AG20443 (cell line): Measurements from ENCODE around the gene ANP32A.

Experiments
- DNase-seq: peaks from one replicate; pipeline ENCODE4 v3.0.0; 2012; ENCODE audit warnings: low spot score, mixed read lengths

ANP32A gene

GRCh38 chr15:68743256-68743655, 77.4 kb downstream of the ANP32A start:
- no peak for DNase-seq

GRCh38 chr15:68739390-68740080, 81.2 kb downstream of the ANP32A start:
- DNase-seq: no peak

- DNase-seq: no peak
Measured at GRCh38 chr15:68735610-68736009, 85.1 kb downstream of the ANP32A start.

GRCh38 chr15:68734881-68735280, 85.8 kb downstream of the ANP32A start:
- DNase-seq: no peak

GRCh38 chr15:68734352-68734751, 86.3 kb downstream of the ANP32A start:
- no peak for DNase-seq

- DNase-seq: peak; percentile 33
Measured at GRCh38 chr15:68733666-68734065, 87.0 kb downstream of the ANP32A start.

- no peak for DNase-seq
Measured at GRCh38 chr15:68732451-68732850, 88.2 kb downstream of the ANP32A start.

- no peak for DNase-seq
Measured at GRCh38 chr15:68730976-68731897, 89.5 kb downstream of the ANP32A start.

- peak; percentile 37 for DNase-seq
Measured at GRCh38 chr15:68730471-68730919, 90.2 kb downstream of the ANP32A start.

- peak; percentile 64 for DNase-seq
Measured at GRCh38 chr15:68729789-68730411, 90.8 kb downstream of the ANP32A start.
